K562 (cell line): ENCODE data around the gene WWOX. TPM values are rescaled to one million over a fixed set of nuclear protein-coding genes. Genes with fewer than 3 reads are reported as not detected.

Source experiments
- NCOA6 ChIP-seq: fragments of 450-650 bp; IDR thresholded peaks from 2 replicates; pipeline ENCODE4 v1.6.1; 2017; ENCODE audit warnings: mild to moderate bottlenecking
- RREB1 ChIP-seq: fragments of 250-450 bp; sonication (Bioruptor Pico); IDR thresholded peaks from 2 replicates; pipeline ENCODE4 v1.4.0; 2020
- TFAM ChIP-seq: fragments of 250-450 bp; sonication (Bioruptor Pico); conservative IDR thresholded peaks from 2 replicates; pipeline ENCODE4 v1.5.0; 2021; ENCODE audit warnings: mild to moderate bottlenecking, moderate library complexity
- polyA plus RNA-seq, 8 experiments: library from polyadenylated mRNA; depleted of rRNA in 4 of 8; stranded (reverse) in 5 of 8; unstranded in 3 of 8; fragments of >200 nt; fragmentation: Nextera tagmentation in 2 of 8; fragmentation: Illumina TruSeq in 1 of 8; extraction: Ambion mirVana in 2 of 8; extraction: Trizol in 1 of 8; gene quantifications; 2 replicates each; pipeline versions ENCODE4 v1.2.1 to v1.2.3, GENCODE V29; 2011 to 2014; ENCODE audit warnings: inconsistent platforms in 1 of 8, missing spikeins in 1 of 8
- total RNA-seq, 7 experiments: library from RNA; depleted of rRNA in 6 of 7; stranded (reverse); fragments of >200 nt in 6 of 7; fragmentation: Illumina TruSeq in 2 of 7; extraction: Trizol in 2 of 7; gene quantifications; 2 replicates each; pipeline versions ENCODE4 v1.2.1 to v1.2.3, GENCODE V29; 2011 to 2021; ENCODE audit warnings: low replicate concordance in 1 of 7
- TF ChIP-seq, protein P1 (sequence below): fragments of 150-350 bp; IDR thresholded peaks from 2 replicates; pipeline ENCODE4 v1.6.1; 2014; ENCODE audit warnings: low read depth, mild to moderate bottlenecking, low read length, borderline replicate concordance

WWOX gene
- total and polyA plus RNA-seq, 9 of the 15 experiments (the other 6 are each of a cell fraction or from before 2014, with no cell fraction given) = 1.6 to 22.7 (median 8.1) TPM

DNA sequence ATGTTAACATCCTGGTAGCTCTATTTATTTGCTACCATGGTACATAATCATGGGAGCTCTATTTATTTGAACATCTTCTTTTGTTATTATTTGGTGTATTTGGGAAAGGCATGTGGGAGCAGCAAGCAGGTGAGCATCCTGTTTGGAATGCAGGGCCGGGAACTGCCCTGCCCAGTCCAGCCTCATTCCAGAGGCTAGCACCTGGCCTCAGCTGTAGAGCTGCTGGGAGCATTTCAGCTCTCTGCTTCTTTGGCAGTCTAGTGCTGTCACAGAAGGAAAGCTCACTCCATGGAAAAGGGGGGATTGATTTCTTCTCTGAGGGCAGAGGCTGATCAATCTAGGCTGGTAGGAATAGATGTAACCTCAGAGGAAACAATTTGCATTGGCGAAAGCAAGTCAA, 112.5 kb downstream of the WWOX start (continued):
- TF ChIP-seq, protein P1, sequence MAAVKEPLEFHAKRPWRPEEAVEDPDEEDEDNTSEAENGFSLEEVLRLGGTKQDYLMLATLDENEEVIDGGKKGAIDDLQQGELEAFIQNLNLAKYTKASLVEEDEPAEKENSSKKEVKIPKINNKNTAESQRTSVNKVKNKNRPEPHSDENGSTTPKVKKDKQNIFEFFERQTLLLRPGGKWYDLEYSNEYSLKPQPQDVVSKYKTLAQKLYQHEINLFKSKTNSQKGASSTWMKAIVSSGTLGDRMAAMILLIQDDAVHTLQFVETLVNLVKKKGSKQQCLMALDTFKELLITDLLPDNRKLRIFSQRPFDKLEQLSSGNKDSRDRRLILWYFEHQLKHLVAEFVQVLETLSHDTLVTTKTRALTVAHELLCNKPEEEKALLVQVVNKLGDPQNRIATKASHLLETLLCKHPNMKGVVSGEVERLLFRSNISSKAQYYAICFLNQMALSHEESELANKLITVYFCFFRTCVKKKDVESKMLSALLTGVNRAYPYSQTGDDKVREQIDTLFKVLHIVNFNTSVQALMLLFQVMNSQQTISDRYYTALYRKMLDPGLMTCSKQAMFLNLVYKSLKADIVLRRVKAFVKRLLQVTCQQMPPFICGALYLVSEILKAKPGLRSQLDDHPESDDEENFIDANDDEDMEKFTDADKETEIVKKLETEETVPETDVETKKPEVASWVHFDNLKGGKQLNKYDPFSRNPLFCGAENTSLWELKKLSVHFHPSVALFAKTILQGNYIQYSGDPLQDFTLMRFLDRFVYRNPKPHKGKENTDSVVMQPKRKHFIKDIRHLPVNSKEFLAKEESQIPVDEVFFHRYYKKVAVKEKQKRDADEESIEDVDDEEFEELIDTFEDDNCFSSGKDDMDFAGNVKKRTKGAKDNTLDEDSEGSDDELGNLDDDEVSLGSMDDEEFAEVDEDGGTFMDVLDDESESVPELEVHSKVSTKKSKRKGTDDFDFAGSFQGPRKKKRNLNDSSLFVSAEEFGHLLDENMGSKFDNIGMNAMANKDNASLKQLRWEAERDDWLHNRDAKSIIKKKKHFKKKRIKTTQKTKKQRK = no peak
- TF ChIP-seq RREB1 (CRISPR knock-in tag) = no peak
- no peak for TF ChIP-seq TFAM (CRISPR knock-in tag)
- no peak for TF ChIP-seq NCOA6
